Lower leg skin (tissue), 3 donors: ENCODE results near the gene CDRT15.

ENCODE experiments used
- POLR2A ChIP-seq, 2 donors: fragments of 450-650 bp; IDR thresholded peaks; one replicate each; pipeline ENCODE4 v1.6.1; 2016 to 2017; ENCODE audit warnings: antibody characterized with exemption in 2 of 2, mild to moderate bottlenecking in 1 of 2, moderate library complexity in 1 of 2
- TF ChIP-seq, protein P1 (sequence below), 3 donors: fragments of 450-650 bp; IDR thresholded peaks; one replicate each; pipeline ENCODE4 v1.5.1; 2016; ENCODE audit warnings: antibody characterized with exemption in 3 of 3, mild to moderate bottlenecking in 3 of 3, moderate library complexity in 2 of 3

GRCh38 chr17:14201988-14202380 lies 34.7 kb downstream of the CDRT15 start:
- TF ChIP-seq, protein P1, sequence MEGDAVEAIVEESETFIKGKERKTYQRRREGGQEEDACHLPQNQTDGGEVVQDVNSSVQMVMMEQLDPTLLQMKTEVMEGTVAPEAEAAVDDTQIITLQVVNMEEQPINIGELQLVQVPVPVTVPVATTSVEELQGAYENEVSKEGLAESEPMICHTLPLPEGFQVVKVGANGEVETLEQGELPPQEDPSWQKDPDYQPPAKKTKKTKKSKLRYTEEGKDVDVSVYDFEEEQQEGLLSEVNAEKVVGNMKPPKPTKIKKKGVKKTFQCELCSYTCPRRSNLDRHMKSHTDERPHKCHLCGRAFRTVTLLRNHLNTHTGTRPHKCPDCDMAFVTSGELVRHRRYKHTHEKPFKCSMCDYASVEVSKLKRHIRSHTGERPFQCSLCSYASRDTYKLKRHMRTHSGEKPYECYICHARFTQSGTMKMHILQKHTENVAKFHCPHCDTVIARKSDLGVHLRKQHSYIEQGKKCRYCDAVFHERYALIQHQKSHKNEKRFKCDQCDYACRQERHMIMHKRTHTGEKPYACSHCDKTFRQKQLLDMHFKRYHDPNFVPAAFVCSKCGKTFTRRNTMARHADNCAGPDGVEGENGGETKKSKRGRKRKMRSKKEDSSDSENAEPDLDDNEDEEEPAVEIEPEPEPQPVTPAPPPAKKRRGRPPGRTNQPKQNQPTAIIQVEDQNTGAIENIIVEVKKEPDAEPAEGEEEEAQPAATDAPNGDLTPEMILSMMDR (IDR thresholded peaks at IDR 0.05) = no peak
- TF ChIP-seq POLR2A (IDR thresholded peaks at IDR 0.05) = no peak
